HepG2 (cell line): Measurements from ENCODE around the gene JAGN1. TPM values are rescaled to one million over a fixed set of nuclear protein-coding genes. Genes with fewer than 3 reads are reported as not detected.

Source experiments
- ATF6 ChIP-seq: sonication (generic); formaldehyde crosslinking; conservative IDR thresholded peaks from 2 replicates; pipeline ENCODE4 v1.4.0; 2020; ENCODE audit warnings: missing genetic modification reagents
- CBX2 ChIP-seq, 2 experiments: fragments of 200-600 bp in 1 of 2; sonication (generic); formaldehyde crosslinking in 1 of 2; IDR thresholded peaks; 2 replicates each; pipeline versions ENCODE4 v1.7.0 to v1.8.1; 2018 to 2022; ENCODE audit warnings: low read depth in 2 of 2, low read length in 1 of 2, mild to moderate bottlenecking in 1 of 2, missing genetic modification reagents in 1 of 2
- CEBPZ ChIP-seq: IDR thresholded peaks from 2 replicates; pipeline ENCODE4 v1.6.1; 2012; ENCODE audit warnings: low read length, improper control_type of control experiment
- HNRNPLL ChIP-seq: fragments of 200-400 bp; formaldehyde crosslinking; IDR thresholded peaks from 2 replicates; pipeline ENCODE4 v1.6.1; 2017; ENCODE audit warnings: mild to moderate bottlenecking, low read depth, low read length; ENCODE audit not compliant: poor library complexity, severe bottlenecking
- MIXL1 ChIP-seq: IDR thresholded peaks from 2 replicates; pipeline ENCODE4 v1.6.1; 2016
- RBM39 ChIP-seq: fragments of 200-400 bp; formaldehyde crosslinking; IDR thresholded peaks from one replicate; pipeline ENCODE4 v1.6.1; 2018; ENCODE audit warnings: antibody characterized with exemption, mild to moderate bottlenecking, low read depth, low read length; ENCODE audit not compliant: poor library complexity, severe bottlenecking
- REXO4 ChIP-seq: sonication (generic); formaldehyde crosslinking; IDR thresholded peaks from 2 replicates; pipeline ENCODE4 v1.8.0; 2022; ENCODE audit warnings: missing genetic modification reagents, mild to moderate bottlenecking, borderline replicate concordance
- SOX13 ChIP-seq, 3 experiments: fragments of 450-650 bp in 1 of 3; sonication (generic) in 1 of 3; formaldehyde crosslinking in 1 of 3; IDR thresholded peaks in 2 of 3; conservative IDR thresholded peaks in 1 of 3; 2 replicates each; pipeline versions ENCODE4 v1.5.0 to v1.6.1; 2016 to 2020; ENCODE audit warnings: antibody characterized with exemption in 1 of 3, mild to moderate bottlenecking in 1 of 3, missing compliant biosample characterization in 1 of 3, missing genetic modification reagents in 1 of 3, moderate library complexity in 1 of 3
- ZBTB33 ChIP-seq: sonication (generic); formaldehyde crosslinking; IDR thresholded peaks from 2 replicates; pipeline ENCODE4 v1.4.0; 2020; ENCODE audit warnings: missing genetic modification reagents
- ZNF234 ChIP-seq: sonication (generic); formaldehyde crosslinking; conservative IDR thresholded peaks from 2 replicates; pipeline ENCODE4 v1.5.1; 2020; ENCODE audit warnings: mild to moderate bottlenecking, missing genetic modification reagents
- ZNF256 ChIP-seq: sonication (generic); formaldehyde crosslinking; conservative IDR thresholded peaks from 2 replicates; pipeline ENCODE4 v1.4.0; 2020; ENCODE audit warnings: missing genetic modification reagents
- ZNF280D ChIP-seq: sonication (generic); formaldehyde crosslinking; IDR thresholded peaks from 2 replicates; pipeline ENCODE4 v1.5.1; 2020; ENCODE audit warnings: mild to moderate bottlenecking, missing genetic modification reagents
- ZNF530 ChIP-seq: sonication (generic); formaldehyde crosslinking; IDR thresholded peaks from 2 replicates; pipeline ENCODE4 v1.5.0; 2020; ENCODE audit warnings: low read depth, mild to moderate bottlenecking, missing genetic modification reagents
- ZNF557 ChIP-seq: sonication (generic); formaldehyde crosslinking; IDR thresholded peaks from 2 replicates; pipeline ENCODE4 v1.4.0; 2020; ENCODE audit warnings: missing genetic modification reagents
- polyA plus RNA-seq, 8 experiments: library from polyadenylated mRNA; depleted of rRNA in 3 of 8; stranded (reverse) in 7 of 8; unstranded in 1 of 8; fragments of >200 nt; fragmentation: Illumina TruSeq in 4 of 8; extraction: Trizol in 4 of 8; gene quantifications; 2 replicates each; pipeline versions ENCODE4 v1.2.1 to v1.2.3, GENCODE V29; 2011 to 2016; ENCODE audit warnings: low read depth in 4 of 8, missing spikeins in 1 of 8, mixed read lengths in 1 of 8; ENCODE audit not compliant: insufficient read depth in 1 of 8
- total RNA-seq, 5 experiments: library from RNA; depleted of rRNA; stranded (reverse); fragments of >200 nt; fragmentation: Illumina TruSeq; extraction: Trizol; gene quantifications; 2 replicates each; pipeline ENCODE4 v1.2.3, GENCODE V29; 2016; ENCODE audit warnings: low read depth in 1 of 5

The JAGN1 gene
- total and polyA plus RNA-seq, 2 of the 13 experiments (the other 11 are each of a cell fraction or from before 2014, with no cell fraction given), result 49.9 to 50.9 TPM

- TF ChIP-seq SOX13 (IDR thresholded peaks at IDR 0.05), result no peak
- TF ChIP-seq SOX13 (CRISPR knock-in tag; conservative IDR thresholded peaks at IDR 0.05 in 1 of 2, IDR thresholded peaks at IDR 0.05 in 1 of 2), result peak in 1 of 2 experiments; percentile 15; a peak in 1 of 4 replicates
- TF ChIP-seq ZNF280D (CRISPR knock-in tag), result no peak
- TF ChIP-seq CBX2 (IDR thresholded peaks at IDR 0.05; ENCODE audit: low read depth, low read length), result no peak
- no peak for TF ChIP-seq CBX2 (CRISPR knock-in tag; IDR thresholded peaks at IDR 0.05; ENCODE audit: low read depth)
- no peak for TF ChIP-seq ZBTB33 (CRISPR knock-in tag)
- TF ChIP-seq ATF6 (CRISPR knock-in tag), result no peak
- TF ChIP-seq ZNF256 (CRISPR knock-in tag), result no peak
- no peak for TF ChIP-seq ZNF234 (CRISPR knock-in tag)
- 0 out of 2 replicates have a peak, but pooled peaks have one; percentile 37 for TF ChIP-seq MIXL1 (CRISPR knock-in tag)
- TF ChIP-seq CEBPZ, result no peak
- TF ChIP-seq REXO4 (CRISPR knock-in tag), result no peak
- TF ChIP-seq ZNF530, result no peak
- TF ChIP-seq RBM39, result peak; percentile 35
- TF ChIP-seq ZNF557 (CRISPR knock-in tag), result no peak
- peak; percentile 29 for TF ChIP-seq HNRNPLL
These were observed 26.6 kb downstream of the JAGN1 start, which contains the start of gene IL17RC (continued) for GRCh38 chr3:9916734-9917680.
